Stimulated activated CD4-positive, alpha-beta T cell treated with anti-CD3 and anti-CD28 coated beads, Interleukin-2, amount 100 ng/mL, for 48 hours (primary cell): ENCODE measurements around the gene ARHGEF9.
A peak's percentile ranks its signal among the peaks of the same experiment; 100 is the strongest.

Experiments used
- DNase-seq, 2 donors: peaks; one replicate each; pipeline ENCODE4 v3.0.0-alpha.2; 2020

ARHGEF9 gene

DNA sequence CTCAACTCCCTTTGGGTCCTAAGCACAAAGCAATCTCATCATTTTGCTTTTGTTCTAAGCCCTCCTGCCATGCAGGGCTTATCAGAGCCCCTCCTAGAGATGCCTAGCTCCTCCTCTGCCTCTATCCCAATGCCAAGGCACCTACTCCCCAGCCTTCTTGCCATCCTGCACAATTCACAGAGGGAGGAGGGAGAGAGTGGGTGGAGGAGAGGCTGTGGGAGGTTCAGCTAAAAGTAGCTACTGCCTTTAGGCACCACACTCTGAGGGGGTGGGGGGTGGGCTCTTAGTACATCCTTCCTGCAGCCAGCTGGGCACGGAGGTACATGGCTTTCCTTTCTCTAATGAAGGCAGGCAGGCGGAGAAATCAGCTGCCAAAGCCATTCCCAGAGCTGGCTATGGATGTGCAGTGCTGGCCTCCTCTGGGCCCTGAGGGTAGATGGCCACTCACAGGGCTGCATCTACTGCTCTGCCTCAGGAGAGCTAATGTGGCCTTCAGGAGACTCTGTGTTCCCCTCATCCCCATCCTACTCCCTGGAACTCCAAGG is 40.1 kb downstream of the ARHGEF9 start:
- no peak for DNase-seq

DNA sequence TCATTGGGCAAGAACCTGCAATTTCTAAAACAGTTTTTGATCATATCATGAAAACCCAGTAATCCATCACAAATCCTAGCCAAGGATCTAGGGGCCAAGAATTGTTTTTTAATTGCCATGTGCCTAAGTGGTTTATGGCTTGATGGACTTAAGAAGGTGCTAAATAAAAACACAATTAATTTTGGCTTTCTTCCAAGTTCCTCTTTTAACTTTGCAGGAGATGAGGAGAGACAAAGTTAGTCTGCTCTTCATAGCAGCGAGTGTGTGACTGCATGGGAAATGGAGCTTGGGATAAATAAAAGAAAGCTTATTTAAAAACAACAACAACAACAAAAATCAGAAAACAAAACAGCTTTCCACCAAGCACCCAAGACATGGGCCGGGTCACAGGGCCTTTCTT is 41.4 kb downstream of the ARHGEF9 start:
- no peak for DNase-seq

DNA sequence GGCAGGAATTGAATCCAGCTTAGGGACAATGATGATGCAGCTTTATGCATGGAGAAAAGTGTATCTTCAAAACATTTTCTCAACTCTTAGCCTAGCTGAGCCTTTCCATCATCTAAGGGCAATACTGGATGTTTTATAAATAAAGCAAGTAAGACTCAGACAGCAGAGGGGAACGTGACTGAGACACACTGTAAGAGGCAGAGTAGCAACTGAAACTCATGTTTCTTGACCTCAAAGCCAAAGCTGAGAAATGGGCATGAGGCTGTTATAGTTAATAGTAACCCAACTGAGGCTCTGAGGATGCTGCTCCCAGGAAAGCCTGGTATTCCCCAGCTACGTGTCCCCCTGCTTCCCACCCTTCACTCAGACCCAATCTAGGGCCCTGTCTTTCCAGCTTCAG is 44.6 kb downstream of the ARHGEF9 start:
- DNase-seq = no peak

DNA sequence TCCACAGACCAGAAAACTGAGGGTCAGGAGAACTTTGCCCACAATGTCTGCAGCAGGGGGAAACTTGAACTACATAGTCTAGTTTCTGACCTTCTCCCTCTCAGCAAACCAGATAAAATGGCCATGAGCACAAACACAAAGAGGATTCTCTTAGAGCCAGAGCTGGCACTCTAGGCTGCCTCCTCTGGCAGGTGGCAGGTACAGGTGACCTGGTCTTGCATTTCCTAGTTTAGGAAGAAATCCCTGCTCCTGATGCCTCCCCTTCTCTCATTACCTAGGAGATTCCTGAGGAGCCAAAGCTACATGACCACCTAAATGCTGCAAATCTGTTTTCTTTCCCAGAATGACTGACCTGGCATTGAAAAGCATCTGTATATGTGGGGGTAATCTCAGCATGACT is 45.1 kb downstream of the ARHGEF9 start:
- no peak for DNase-seq

DNA sequence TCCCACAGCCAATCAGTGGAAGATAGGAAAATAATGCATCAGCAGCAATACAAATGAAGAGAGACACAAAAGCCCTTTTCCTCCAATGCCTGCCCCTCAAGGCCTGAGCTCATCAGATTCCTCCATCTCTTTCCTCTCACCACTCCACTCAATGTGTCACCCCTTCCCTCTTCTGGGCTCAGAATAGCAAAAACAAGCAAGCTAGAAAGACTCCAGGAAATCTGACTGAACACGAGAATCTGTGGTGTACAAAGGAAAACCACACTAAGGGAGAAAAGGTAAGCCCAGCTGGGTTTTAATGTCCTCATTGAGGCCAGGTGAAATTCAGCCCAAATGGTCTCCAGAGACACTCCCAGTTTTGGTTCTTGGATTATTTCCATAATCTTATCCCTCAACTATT is 46.3 kb downstream of the ARHGEF9 start:
- DNase-seq = no peak

DNA sequence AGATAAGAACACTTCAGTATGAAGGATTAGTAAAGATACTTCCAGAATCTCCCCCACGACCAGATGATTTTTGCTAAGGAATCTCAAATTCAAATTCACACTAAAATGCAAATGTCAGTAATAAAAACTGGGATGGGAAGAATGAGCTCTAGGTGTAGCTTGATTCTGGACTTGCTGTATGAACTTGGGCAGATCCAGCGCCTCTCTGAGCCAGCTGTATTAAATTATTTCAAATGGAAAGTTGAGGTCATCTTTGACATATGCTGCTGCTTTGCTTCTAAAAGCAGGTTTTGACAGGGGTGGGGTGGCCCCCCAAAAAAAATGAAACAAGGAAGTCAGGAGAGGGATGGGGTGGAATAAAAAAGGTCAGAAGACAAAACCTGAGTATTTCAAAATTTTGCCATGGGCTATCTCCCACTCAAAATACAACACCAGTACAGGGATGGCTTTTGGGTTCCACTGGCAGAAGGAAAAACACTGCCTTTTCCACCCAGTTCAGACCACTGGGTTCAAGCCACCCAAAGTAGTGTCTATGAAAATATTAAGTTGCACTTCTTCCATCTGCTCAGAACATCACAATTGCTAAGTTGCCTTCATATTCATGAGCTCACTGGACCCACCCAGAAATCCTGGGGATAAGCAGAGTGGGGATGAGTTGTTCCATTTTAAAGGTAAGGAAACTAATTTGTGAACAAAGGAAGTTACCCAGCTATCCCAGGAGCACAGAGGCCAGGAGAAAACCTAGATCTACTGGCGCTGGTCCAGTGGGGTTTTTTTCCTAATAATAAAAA is 47.7 kb downstream of the ARHGEF9 start:
- DNase-seq = no peak

DNA sequence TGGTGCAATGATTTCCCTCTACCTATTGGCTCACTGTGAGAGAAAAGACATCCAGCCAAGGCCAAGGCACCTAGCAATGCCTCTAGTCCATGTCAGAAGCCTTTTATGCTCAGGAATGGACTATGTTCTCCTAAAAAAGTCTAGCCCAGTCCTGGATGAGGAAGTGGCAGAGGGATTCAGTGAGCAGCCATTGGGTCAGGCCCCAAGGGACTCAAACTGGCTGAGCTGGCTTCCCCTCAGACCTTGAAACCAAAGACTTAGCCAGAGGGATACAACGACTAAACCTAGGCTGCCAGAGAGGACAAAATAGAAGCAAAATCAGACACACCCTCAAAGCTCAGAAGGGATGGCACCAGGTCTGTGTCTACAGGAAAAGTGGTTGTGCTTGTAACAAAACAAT is 49.1 kb downstream of the ARHGEF9 start:
- no peak for DNase-seq

DNA sequence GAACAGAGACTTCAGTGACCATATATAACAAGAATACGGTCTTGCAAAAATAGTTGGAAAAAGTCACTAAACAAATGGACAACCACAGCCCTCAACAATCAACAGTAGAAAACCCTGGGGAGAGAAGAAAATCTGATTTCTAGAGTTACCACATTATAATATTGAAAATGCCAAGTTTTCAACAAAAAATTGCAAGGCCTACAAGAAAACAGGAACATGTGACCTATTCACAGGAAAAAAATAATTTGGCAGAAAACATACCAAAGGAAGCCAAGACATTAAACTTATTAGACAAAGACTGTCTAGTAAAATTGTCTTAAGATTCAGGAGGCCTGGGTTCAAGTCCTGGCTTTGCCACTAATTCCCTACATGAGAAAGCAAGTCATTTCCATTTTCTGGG is 64.7 kb downstream of the ARHGEF9 start:
- no peak for DNase-seq

DNA sequence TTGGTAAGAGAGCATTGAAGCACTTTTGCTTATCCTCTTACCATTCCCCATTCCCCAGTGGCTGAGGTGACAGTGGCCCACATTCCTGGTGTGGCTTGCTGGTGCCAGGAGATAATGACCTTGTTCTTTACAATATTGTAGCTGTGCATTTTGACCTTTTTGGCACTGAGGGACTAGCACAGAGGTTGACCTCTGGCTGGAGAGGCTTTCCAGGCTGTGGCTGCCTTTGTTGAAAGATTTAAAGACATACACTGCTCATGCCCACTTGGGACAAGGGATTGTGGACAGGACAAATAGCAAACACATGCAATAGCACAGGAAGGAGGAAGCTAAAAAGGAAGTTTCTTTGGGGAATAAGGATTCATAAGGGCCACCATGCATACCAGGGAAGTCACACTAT is 65.4 kb downstream of the ARHGEF9 start:
- DNase-seq = no peak

DNA sequence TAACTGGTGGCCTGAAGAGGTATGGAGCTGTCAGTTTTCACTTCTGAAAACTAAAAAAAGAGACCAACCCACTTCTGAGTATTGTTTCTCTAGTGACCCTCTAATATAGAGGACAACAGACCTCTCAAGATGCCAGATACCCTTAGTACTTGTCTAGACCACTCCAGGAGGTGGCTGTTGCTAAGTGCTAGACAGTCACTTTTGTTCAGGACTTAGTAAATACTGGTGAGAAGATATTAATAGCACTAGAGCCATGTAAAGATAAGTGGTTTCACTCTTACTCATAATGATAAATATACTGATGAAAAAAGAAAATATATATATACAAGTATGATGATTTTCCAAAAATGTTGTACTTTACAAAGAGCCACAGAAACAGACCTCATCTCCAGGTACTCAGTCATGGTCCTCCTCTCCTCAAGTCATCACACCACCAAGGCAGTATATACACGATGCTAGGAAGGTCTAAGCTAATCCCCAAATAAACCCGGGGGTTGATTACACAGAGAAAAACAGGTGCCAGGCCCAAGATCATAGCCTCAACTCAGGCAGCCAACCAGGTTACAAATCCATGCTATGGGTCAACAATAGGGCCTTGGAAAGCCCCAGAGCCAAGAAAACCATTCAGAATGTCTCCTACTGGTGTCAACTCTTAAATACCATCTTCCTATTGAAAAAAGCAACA is 66.9 kb downstream of the ARHGEF9 start:
- no peak for DNase-seq

DNA sequence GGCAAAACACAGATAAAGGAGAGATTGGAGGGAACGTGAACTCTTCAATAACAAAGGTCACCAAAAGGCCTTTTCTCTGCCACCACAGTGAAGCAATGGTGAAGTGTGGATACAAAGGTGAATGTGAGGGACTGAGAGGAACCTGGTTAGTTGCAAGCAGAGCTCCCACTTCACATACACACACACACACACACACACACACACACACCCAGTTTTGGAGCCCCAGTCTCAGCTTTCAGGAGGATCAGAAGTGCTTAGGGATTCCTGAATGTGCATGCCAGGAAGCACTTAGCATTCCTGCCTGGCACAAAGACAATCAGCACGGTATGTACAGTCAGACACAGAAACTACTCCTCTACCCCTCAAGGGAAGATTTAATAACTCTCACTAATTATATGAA is 71.5 kb downstream of the ARHGEF9 start:
- DNase-seq = no peak

DNA sequence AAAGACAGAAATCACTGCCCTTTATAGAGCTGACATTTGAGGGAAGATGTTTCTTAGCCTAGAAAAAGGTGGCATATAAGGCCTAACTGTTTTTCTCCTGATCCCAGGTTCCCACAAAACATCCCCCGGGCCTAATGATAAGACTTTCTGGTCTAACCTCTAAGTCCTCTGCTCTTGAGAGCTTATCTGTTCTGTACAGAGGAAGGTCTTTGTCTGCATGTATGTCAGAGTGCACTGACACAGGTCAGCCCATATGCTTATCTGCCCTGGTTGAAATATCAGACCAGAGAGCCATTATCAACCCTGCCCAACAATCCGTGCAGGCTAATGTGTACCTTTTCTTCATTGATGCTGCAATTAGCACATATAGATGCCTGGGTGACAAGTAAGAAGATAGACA is 76.2 kb downstream of the ARHGEF9 start:
- DNase-seq = no peak

DNA sequence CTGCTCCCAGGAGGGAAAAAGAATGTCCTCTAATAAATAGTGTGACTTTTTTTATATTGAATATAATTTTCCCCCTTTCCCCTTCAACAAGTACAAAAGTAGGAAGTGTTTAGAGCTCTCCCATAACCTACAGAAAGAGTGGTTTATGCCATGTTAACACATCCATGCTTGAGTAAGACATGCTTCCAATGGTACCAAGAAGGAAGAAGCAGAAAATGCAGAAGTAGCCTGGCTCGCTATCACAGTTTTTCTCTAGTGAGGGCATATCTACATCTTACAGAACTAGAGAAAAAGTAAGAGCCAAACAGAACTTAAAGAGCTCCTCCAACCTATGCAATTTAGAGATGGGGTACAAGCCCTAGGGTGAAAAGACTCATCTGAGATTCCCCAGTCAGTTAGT is 82.5 kb downstream of the ARHGEF9 start:
- no peak for DNase-seq

DNA sequence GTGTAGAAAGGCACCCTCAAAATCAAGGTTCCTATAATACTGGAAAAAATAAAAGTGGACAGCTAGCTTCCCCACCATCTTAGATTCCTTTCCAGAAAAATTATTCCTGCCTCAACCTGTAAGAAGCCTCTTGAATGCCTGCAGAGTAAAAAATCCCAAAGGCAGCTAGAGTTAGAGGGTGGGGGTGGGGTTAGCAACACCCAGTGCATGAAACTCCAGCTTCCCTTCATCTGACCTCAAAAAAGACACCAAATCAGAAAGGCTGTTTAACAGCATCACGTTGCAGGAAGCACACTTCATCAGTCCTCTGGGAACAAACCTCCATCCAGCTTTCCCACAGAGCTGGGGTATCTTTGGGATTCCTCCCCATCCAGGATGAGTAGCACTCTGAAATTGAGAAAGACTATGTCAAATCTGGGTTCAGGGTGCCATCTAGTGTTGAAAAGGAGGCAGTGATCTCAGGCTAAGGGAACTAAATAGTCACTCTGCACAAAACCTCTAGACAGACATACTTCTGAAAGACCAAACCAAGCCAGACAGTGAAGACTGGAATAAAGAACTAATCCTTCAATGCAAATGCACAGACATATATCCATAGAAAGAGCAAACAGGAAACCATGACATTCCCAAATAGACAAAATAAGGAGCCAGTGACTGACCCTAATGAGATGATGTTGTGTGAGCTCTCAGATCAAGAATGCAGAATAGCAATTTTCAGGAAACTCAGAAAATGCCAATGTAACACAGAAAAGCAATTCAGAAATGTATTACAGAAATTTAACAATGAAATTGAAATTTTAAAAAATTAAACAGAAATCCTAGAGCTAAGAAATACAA is 97.9 kb downstream of the ARHGEF9 start:
- DNase-seq = peak in 1 of 2 donors; percentile 1

DNA sequence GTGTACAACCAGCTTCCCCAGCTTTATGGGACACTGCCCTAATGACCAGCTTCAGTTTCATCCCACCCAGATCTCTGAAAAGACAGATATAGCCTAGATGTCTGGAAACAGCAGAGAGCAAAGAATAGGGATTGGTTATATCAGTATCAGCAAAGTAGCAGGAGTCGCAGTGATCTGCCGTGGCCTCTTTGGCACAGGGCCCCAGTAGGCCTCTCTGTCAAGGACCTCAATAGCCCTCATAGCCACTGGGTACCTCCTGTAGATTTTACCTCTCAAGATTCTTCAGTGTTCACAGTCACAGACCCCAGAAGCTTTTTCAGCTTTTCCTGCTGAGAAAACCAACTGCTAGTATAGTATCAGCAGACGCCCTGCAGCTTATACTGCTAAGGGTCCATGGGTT is 104.6 kb downstream of the ARHGEF9 start:
- no peak for DNase-seq

DNA sequence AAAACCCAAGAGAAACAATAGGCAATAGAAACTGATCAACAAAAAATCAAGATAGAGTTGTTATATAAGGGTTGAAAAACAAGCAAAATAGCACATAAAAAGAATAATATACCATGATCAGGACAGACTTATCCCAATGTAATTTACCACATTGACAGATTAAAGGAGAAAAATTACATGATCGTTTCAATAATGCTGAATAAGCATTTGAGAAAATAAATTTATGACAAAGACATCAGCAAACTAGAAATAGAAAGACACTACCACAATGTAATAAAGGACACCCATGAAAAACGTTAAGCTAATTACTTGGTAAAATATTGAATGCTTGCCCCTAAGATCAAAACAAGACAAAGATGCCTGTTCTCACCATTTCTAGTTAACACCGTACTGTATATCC is 105.6 kb downstream of the ARHGEF9 start:
- DNase-seq = no peak

DNA sequence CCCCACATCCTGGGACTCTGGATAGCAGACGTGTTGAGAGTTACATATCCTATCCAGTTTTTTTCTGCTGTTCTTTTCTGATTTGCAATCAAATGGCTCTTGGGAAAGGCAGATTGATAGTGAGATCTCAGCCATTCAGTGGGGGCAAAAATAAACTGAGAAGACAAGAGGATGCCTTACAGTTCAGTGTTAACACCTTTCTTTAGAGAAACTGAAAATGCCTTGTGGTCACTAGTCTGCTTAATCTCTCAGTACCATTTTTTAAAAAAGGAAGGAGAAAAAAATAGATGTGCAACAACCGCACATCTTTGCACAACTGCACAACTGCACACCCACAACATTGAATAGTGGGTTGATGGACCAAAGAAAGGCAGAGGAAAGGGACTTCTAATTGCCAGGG is 109.3 kb downstream of the ARHGEF9 start:
- DNase-seq = no peak

DNA sequence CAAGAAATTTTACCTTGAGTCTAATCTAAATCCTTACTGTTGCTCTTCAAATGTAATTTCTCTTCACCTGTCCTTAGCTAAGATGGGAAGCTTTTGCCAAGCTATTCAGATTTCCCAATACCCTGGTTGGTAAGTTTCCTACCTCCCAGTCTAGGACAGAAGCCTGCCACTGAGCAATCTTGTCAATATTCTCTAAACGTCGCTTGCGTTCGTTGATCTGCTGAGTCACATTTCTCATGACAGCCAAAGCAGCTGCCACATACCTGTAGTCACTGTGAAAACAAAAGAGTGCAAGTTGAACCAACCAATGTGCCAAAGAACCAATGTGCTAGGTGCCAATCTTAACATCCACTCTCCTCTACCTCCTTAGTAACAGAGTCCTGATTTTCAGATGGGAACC is 111.1 kb downstream of the ARHGEF9 start:
- DNase-seq = no peak

DNA sequence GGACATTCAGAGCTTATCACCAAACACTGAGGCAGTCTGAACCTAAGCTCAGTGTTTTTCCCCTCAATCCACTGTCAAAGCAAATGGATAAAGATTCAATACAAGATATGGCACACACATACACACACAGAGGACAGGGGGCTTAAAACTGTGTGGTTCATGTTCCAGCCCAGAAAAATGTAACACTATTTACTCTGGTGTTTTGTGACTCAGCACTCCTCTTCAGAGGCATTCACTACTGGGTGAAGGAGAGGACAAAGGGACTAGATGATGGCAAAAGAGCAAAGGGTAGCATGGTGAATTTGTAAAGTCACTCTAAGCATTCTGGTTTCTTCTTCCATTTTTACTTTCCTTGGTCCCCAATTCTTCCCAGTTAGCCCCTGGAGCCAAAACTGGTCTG is 120.3 kb downstream of the ARHGEF9 start:
- DNase-seq = no peak

DNA sequence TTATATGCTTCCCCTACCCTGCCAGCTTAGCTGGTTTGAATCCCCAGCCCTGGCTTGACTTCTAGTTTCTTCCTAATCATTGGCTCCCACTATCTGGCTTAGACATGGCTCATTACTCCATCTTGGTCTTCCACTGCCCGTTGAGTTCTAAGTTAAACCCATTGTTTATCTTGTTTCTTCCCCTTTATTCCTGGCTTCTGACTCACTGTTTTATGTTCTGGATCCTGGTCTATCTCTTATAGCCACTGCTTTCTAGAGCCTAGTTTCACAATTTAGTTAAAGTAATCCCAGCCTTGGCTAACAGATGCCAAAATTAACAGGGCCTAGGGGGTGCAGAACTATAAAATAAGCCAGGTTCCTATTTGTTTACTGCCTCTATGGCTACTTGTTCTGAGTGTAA is 120.9 kb downstream of the ARHGEF9 start:
- DNase-seq = no peak

DNA sequence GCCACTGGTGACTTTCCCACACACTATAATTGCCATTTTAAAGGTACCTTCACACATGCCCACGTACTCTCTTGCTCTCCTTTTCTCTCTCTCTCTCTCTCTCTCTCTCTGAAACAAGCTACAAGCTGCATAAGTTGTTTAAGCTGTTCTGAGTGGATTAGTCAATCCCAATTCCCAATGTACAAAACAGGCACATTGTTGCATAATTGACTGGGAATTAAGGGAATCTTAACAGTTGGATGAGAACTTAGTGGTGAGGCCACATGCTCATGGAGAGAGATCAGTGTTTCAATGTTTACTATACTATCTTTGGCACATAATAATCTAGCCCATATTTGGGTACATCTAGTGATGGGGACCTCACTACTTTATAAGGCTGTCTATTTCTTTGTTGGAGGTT is 123.3 kb downstream of the ARHGEF9 start:
- no peak for DNase-seq

DNA sequence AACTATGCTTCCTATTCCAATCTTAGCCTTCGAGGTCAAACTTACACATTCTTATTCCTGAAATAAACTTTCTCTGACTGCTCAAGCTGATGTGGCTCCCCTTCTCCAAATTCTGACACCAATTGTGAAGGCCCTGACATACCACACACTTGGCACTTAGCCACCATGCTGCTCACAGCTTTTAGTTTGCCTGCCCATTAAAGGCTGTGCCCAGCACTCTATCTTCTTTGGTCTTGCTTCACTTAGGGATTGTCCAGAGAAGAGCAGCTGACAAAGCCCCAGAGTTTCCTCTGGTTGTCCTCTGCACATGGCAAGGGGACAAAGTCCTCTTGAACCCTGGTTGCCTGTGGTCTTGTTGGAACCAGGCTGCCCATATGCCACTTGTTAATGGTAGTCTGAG is 126.1 kb downstream of the ARHGEF9 start:
- no peak for DNase-seq

DNA sequence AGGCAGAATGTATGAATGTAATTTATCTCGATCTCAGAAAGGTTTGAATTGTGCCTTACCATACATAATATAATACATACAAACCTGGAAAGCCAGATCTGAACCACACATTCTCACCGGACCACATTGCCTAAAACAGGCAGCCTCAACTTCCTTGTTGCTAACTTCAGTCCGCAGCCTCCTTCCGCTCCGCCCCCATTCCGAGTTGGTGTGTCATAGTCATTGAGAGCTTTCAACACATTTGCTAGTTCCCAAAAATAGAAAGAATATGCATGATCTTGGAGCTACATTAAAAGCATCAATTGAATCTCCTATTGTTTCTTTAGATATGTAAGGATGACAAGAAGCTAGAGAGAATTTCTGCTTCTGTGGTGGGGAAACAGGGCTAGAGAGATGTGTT is 127.2 kb downstream of the ARHGEF9 start:
- no peak for DNase-seq
